Activated CD8-positive, alpha-beta T cell treated with anti-CD3 and anti-CD28 coated beads for 36 hours (primary cell): ENCODE data around the gene NFKB1. TPM values are rescaled to one million over a fixed set of nuclear protein-coding genes. Genes with fewer than 3 reads are reported as not detected.
A peak's percentile ranks its signal among the peaks of the same experiment; 100 is the strongest.

Experiments
- ATAC-seq: fragments of 200-7000 bp; cut with Tn5 transposase; one replicate; pipeline ENCODE4 v1.10.0; 2021; ENCODE audit warnings: mild to moderate bottlenecking, moderate library complexity
- CTCF ChIA-PET: fragments of 350-600 bp; sonication (Branson Sonifier 250); formaldehyde crosslinking; loops from one replicate; lab custom pipeline; 2021; ENCODE audit warnings: antibody characterized with exemption; lab: Charles Lee
- POLR2A ChIA-PET: fragments of 350-600 bp; sonication (Branson Sonifier 250); formaldehyde crosslinking; loops from one replicate; lab custom pipeline; 2021; ENCODE audit warnings: antibody characterized with exemption; lab: Charles Lee
- DNase-seq: peaks from one replicate; pipeline ENCODE4 v3.0.0-alpha.2; 2020
- H3K27ac Mint-ChIP-seq: one replicate; pipeline ENCODE4 v1.8.0; 2021; ENCODE audit warnings: mild to moderate bottlenecking, mixed read lengths
- H3K27me3 Mint-ChIP-seq: one replicate; pipeline ENCODE4 v1.8.0; 2021; ENCODE audit warnings: mixed read lengths
- H3K36me3 Mint-ChIP-seq: one replicate; pipeline ENCODE4 v1.8.0; 2021; ENCODE audit warnings: low read depth, mixed read lengths
- H3K4me1 Mint-ChIP-seq: one replicate; pipeline ENCODE4 v1.8.0; 2021; ENCODE audit warnings: low read depth, mixed read lengths
- H3K4me3 Mint-ChIP-seq: one replicate; pipeline ENCODE4 v1.8.0; 2021; ENCODE audit warnings: mild to moderate bottlenecking, moderate library complexity, mixed read lengths
- H3K9me3 Mint-ChIP-seq: one replicate; pipeline ENCODE4 v1.8.0; 2021; ENCODE audit warnings: mixed read lengths
- CTCF ChIP-seq: fragments of 200-600 bp; IDR thresholded peaks from one replicate; pipeline ENCODE4 v1.8.0; 2022; ENCODE audit warnings: antibody characterized with exemption, mild to moderate bottlenecking
- intact Hi-C: fragments of 100-400 bp; cut with micrococcal nuclease; formaldehyde crosslinking; loops from one replicate; pipeline ENCODE4 v1.10.0; 2022
- total RNA-seq, 2 experiments: library from RNA; stranded (reverse); gene quantifications; one replicate each; pipeline ENCODE4 v1.2.3, GENCODE V29; 2021

NFKB1 gene
- total RNA-seq, 2 experiments from 2014 or later, result 224 to 230 TPM

GRCh38 chr4:102608190-102608589 lies 107.0 kb downstream of the NFKB1 start:
- Mint-ChIP-seq H3K4me1 (peaks cover 76% of the 10 kb centered on the region), H3K27me3 (no peaks in the 10 kb centered on the region), H3K9me3 (peaks cover 2% of the 10 kb centered on the region), H3K4me3 (no peak overlapping the region), H3K36me3 (peaks cover 84% of the 10 kb centered on the region), H3K27ac (peak overlapping the region; percentile 71)
- DNase-seq, result no peak
- no peak for TF ChIP-seq CTCF
- ChIA-PET POLR2A (interaction anchor here (1.4 kb wide), 1 partner anchor 16 kb away, joined by 4 read pairs; no protein-coding TSS in a partner anchor), CTCF (no interaction called here)
- no peak for ATAC-seq
- intact Hi-C loops, result no loop called here

- Mint-ChIP-seq H3K27me3 (no peaks in the 10 kb centered on the region), H3K9me3 (no peaks in the 10 kb centered on the region), H3K36me3 (peaks cover 87% of the 10 kb centered on the region), H3K4me1 (peaks cover 80% of the 10 kb centered on the region), H3K4me3 (no peak overlapping the region), H3K27ac (peak overlapping the region; percentile 63)
- no peak for ATAC-seq
- ChIA-PET CTCF (interaction anchor here (0.6 to 2.9 kb wide), 7 partner anchors 9 to 173 kb away, joined by 3 to 11 read pairs (median 4); no protein-coding TSS in a partner anchor), POLR2A (no interaction called here)
- intact Hi-C loops, result no loop called here
- TF ChIP-seq CTCF, result no peak
- no peak for DNase-seq
These were observed 108.8 kb downstream of the NFKB1 start for GRCh38 chr4:102610007-102610406.

- intact Hi-C loops, result no loop called here
- Mint-ChIP-seq H3K27ac (peak overlapping the region; percentile 67), H3K4me1 (peaks cover 83% of the 10 kb centered on the region), H3K27me3 (no peaks in the 10 kb centered on the region), H3K36me3 (peaks cover 86% of the 10 kb centered on the region), H3K9me3 (no peaks in the 10 kb centered on the region), H3K4me3 (no peak overlapping the region)
- CTCF ChIA-PET, result interaction anchor here (0.6 to 2.9 kb wide), 9 partner anchors 10 to 466 kb away, joined by 3 to 11 read pairs (median 4); partner anchors contain the start of gene SLC9B2
- POLR2A ChIA-PET, result interaction anchor here (4.1 kb wide), 1 partner anchor 24 kb away, joined by 15 read pairs; no protein-coding TSS in a partner anchor
- no peak for DNase-seq
- ATAC-seq, result no peak
- no peak for TF ChIP-seq CTCF
These were observed 109.3 kb downstream of the NFKB1 start for GRCh38 chr4:102610476-102610875.

GRCh38 chr4:102612210-102612609 lies 111.1 kb downstream of the NFKB1 start:
- Mint-ChIP-seq H3K4me1 (peaks cover 80% of the 10 kb centered on the region), H3K36me3 (peaks cover 87% of the 10 kb centered on the region), H3K4me3 (peak overlapping the region; percentile 64), H3K27ac (peak overlapping the region; percentile 93), H3K9me3 (no peaks in the 10 kb centered on the region), H3K27me3 (no peaks in the 10 kb centered on the region)
- intact Hi-C loops, result no loop called here
- DNase-seq (no peak), ATAC-seq (no peak)
- CTCF ChIA-PET, result interaction anchor here (0.9 to 1.7 kb wide), 6 partner anchors 12 to 465 kb away, joined by 3 read pairs; partner anchors contain the start of gene SLC9B2
- POLR2A ChIA-PET, result interaction anchor here (0.6 to 4.1 kb wide), 5 partner anchors 13 to 159 kb away, joined by 3 to 15 read pairs (median 4); no protein-coding TSS in a partner anchor
- no peak for TF ChIP-seq CTCF

- H3K4me3 Mint-ChIP-seq, result peak overlapping the region; percentile 64
These were observed 111.7 kb downstream of the NFKB1 start for GRCh38 chr4:102612824-102613366.

More at GRCh38 chr4:102612824-102613366, 111.7 kb downstream of the NFKB1 start:
- Mint-ChIP-seq H3K4me1 (peaks cover 73% of the 10 kb centered on the region), H3K9me3 (no peaks in the 10 kb centered on the region), H3K36me3 (peaks cover 84% of the 10 kb centered on the region), H3K27me3 (no peaks in the 10 kb centered on the region), H3K27ac (peak overlapping the region; percentile 93)
- ChIA-PET CTCF (interaction anchor here (0.7 to 1.4 kb wide), 7 partner anchors 13 to 396 kb away, joined by 3 to 4 read pairs (median 3); no protein-coding TSS in a partner anchor), POLR2A (interaction anchor here (0.6 to 4.1 kb wide), 7 partner anchors 14 to 215 kb away, joined by 3 to 15 read pairs (median 4); partner anchors contain the start of gene UBE2D3)
- TF ChIP-seq CTCF, result no peak
- peak; percentile 68 for DNase-seq
- ATAC-seq, result peak; percentile 85
- intact Hi-C loops, result no loop called here
